Measurements from ENCODE around the gene MUC5AC. TPM values are rescaled to one million over a fixed set of nuclear protein-coding genes. Genes with fewer than 3 reads are reported as not detected.

MUC5AC gene
- total and polyA plus RNA-seq, 2 of the 13 experiments (the other 11 are each of a cell fraction or from before 2014, with no cell fraction given) = under 0.01 TPM; not detected in 1

DNA sequence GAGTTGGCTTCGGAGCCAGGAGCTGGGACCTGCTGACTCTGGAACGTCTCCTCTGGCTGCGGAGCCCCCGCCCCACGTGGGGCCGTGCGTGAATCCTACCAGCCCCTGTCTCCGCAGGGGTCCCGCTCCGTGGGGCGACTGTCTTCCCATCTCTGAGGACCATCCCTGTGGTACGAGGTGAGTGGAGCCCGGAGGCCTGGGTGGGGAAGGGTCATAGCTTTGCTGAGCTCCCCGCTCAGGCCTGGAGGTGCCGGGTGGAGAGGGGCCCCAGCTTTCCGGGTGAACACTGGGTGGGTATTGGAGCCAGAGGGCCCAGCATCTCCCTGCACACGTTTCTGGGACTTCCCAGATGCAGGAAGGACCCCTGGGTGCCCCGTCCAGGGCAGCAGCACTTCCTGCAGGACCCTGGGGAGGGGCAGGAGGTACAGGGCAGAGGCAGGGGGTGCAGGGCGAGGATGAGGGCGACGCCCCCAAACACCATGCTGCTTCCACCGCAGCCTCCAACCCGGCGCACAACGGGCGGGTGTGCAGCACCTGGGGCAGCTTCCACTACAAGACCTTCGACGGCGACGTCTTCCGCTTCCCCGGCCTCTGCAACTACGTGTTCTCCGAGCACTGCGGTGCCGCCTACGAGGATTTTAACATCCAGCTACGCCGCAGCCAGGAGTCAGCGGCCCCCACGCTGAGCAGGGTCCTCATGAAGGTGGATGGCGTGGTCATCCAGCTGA is 3.8 kb downstream of the MUC5AC start:
- no peaks in the 10 kb centered on the region for H4K20me1 ChIP-seq (ENCODE audit: insufficient read depth, low read length)
- ChIA-PET POLR2A (no interaction called here), CTCF (ENCODE audit: low intra/inter-chr PET ratio, low total read pairs) (no interaction called here)
- ATAC-seq = no peak
- H3K27me3 ChIP-seq (ENCODE audit: control insufficient read depth in 1 of 2, insufficient read depth in 2 of 2, low read length in 2 of 2) = peaks cover 26 to 71% of the 10 kb centered on the region in 2 experiments; a peak in 4 of 5 replicates
- H3K9me3 ChIP-seq (ENCODE audit: low read length) = no peaks in the 10 kb centered on the region
- no peaks in the 10 kb centered on the region for H3K4me1 ChIP-seq (ENCODE audit: insufficient read depth, low read length)
- TF ChIP-seq, protein P1, sequence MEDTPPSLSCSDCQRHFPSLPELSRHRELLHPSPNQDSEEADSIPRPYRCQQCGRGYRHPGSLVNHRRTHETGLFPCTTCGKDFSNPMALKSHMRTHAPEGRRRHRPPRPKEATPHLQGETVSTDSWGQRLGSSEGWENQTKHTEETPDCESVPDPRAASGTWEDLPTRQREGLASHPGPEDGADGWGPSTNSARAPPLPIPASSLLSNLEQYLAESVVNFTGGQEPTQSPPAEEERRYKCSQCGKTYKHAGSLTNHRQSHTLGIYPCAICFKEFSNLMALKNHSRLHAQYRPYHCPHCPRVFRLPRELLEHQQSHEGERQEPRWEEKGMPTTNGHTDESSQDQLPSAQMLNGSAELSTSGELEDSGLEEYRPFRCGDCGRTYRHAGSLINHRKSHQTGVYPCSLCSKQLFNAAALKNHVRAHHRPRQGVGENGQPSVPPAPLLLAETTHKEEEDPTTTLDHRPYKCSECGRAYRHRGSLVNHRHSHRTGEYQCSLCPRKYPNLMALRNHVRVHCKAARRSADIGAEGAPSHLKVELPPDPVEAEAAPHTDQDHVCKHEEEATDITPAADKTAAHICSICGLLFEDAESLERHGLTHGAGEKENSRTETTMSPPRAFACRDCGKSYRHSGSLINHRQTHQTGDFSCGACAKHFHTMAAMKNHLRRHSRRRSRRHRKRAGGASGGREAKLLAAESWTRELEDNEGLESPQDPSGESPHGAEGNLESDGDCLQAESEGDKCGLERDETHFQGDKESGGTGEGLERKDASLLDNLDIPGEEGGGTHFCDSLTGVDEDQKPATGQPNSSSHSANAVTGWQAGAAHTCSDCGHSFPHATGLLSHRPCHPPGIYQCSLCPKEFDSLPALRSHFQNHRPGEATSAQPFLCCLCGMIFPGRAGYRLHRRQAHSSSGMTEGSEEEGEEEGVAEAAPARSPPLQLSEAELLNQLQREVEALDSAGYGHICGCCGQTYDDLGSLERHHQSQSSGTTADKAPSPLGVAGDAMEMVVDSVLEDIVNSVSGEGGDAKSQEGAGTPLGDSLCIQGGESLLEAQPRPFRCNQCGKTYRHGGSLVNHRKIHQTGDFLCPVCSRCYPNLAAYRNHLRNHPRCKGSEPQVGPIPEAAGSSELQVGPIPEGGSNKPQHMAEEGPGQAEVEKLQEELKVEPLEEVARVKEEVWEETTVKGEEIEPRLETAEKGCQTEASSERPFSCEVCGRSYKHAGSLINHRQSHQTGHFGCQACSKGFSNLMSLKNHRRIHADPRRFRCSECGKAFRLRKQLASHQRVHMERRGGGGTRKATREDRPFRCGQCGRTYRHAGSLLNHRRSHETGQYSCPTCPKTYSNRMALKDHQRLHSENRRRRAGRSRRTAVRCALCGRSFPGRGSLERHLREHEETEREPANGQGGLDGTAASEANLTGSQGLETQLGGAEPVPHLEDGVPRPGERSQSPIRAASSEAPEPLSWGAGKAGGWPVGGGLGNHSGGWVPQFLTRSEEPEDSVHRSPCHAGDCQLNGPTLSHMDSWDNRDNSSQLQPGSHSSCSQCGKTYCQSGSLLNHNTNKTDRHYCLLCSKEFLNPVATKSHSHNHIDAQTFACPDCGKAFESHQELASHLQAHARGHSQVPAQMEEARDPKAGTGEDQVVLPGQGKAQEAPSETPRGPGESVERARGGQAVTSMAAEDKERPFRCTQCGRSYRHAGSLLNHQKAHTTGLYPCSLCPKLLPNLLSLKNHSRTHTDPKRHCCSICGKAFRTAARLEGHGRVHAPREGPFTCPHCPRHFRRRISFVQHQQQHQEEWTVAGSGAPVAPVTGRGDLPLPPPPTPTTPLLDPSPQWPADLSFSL (CRISPR knock-in tag; IDR thresholded peaks at IDR 0.05) = no peak
- TF ChIP-seq XRCC5 (optimal IDR thresholded peaks at IDR 0.05; ENCODE audit: low read length) (no peak), FOXM1 (CRISPR knock-in tag; IDR thresholded peaks at IDR 0.05) (no peak), TSC22D2 (CRISPR knock-in tag; IDR thresholded peaks at IDR 0.05; ENCODE audit: borderline replicate concordance) (no peak), NCOR1 (IDR thresholded peaks at IDR 0.05; ENCODE audit: borderline replicate concordance, low read length) (no peak), ZMYM2 (CRISPR knock-in tag; IDR thresholded peaks at IDR 0.05) (no peak)
- in situ Hi-C loops (cut with HindIII; ENCODE audit: extremely low pct_ligation_motif_present, low pct_unique_long_range_greater_than_20kb) (no loop called here), intact Hi-C loops (cut with micrococcal nuclease; ENCODE audit: unreplicated experiment) (no loop called here)
- 54% methylated on average over 14 of the region's 42 CpGs for WGBS (ENCODE audit: low lambda C conversion rate)
- BruUV-seq (replicated peaks) = no TSS peak
- no peak overlapping the region for H3K9ac ChIP-seq (ENCODE audit: insufficient read depth, low read depth, low read length)
- no peak overlapping the region for H3K4me3 ChIP-seq (replicated peaks in 1 of 3; ENCODE audit: insufficient read depth in 1 of 3, low read depth in 2 of 3, low read length in 3 of 3)
- H2AFZ ChIP-seq (ENCODE audit: low read length) = no peak overlapping the region
- H3K27ac ChIP-seq (ENCODE audit: extremely low read length, insufficient read depth, low read length) = no peak overlapping the region
- H3K79me2 ChIP-seq (ENCODE audit: insufficient read depth, low read length) = no peaks in the 10 kb centered on the region
- no peak for FAIRE-seq
- no peaks in the 10 kb centered on the region for H3K36me3 ChIP-seq (replicated peaks in 1 of 2; ENCODE audit: control insufficient read depth in 1 of 2, insufficient read depth in 2 of 2, low read length in 2 of 2)
- no peak overlapping the region for H3K4me2 ChIP-seq (ENCODE audit: low read depth, low read length)
- no peak for DNase-seq (ENCODE audit: low spot score)

Measured in HepG2 (cell line).